ENCODE results near the gene TMEM86B.
A peak's percentile ranks its signal among the peaks of the same experiment; 100 is the strongest.

The TMEM86B gene

GRCh38 chr19:55257461-55258420 lies 29.2 kb upstream of the TMEM86B start:
- no peak for DNase-seq (ENCODE audit: low spot score)

- no peak for DNase-seq (ENCODE audit: low spot score)
These were observed 28.2 kb upstream of the TMEM86B start for GRCh38 chr19:55256562-55257460.

GRCh38 chr19:55255618-55256423 lies 27.3 kb upstream of the TMEM86B start:
- DNase-seq (ENCODE audit: low spot score): peak; percentile 52

- DNase-seq (ENCODE audit: low spot score): no peak
These were observed 26.0 kb upstream of the TMEM86B start for GRCh38 chr19:55254625-55254977.

GRCh38 chr19:55253842-55254624 lies 25.5 kb upstream of the TMEM86B start:
- DNase-seq (ENCODE audit: low spot score): peak; percentile 69

- no peak for DNase-seq (ENCODE audit: low spot score)
These were observed 24.4 kb upstream of the TMEM86B start for GRCh38 chr19:55252760-55253663.

GRCh38 chr19:55251341-55252081 lies 22.9 kb upstream of the TMEM86B start:
- DNase-seq (ENCODE audit: low spot score): peak; percentile 66

GRCh38 chr19:55250262-55251036 lies 21.9 kb upstream of the TMEM86B start:
- no peak for DNase-seq (ENCODE audit: low spot score)

GRCh38 chr19:55249841-55250240 lies 21.3 kb upstream of the TMEM86B start:
- DNase-seq (ENCODE audit: low spot score): no peak

GRCh38 chr19:55248704-55249103 lies 20.1 kb upstream of the TMEM86B start:
- no peak for DNase-seq (ENCODE audit: low spot score)

- no peak for DNase-seq (ENCODE audit: low spot score)
These were observed 19.7 kb upstream of the TMEM86B start for GRCh38 chr19:55248166-55248675.

GRCh38 chr19:55247621-55248099 lies 19.1 kb upstream of the TMEM86B start:
- no peak for DNase-seq (ENCODE audit: low spot score)

- no peak for DNase-seq (ENCODE audit: low spot score)
These were observed 18.2 kb upstream of the TMEM86B start for GRCh38 chr19:55246462-55247451.

- DNase-seq (ENCODE audit: low spot score): no peak
These were observed 16.8 kb upstream of the TMEM86B start for GRCh38 chr19:55245236-55245904.

GRCh38 chr19:55244004-55244680 lies 15.6 kb upstream of the TMEM86B start:
- no peak for DNase-seq (ENCODE audit: low spot score)

- no peak for DNase-seq (ENCODE audit: low spot score)
These were observed 14.0 kb upstream of the TMEM86B start for GRCh38 chr19:55242517-55242916.
